Kidney (tissue), 14 donors: ENCODE results near the gene ADAMTSL3. TPM values are rescaled to one million over a fixed set of nuclear protein-coding genes. Genes with fewer than 3 reads are reported as not detected.
A peak's percentile ranks its signal among the peaks of the same experiment; 100 is the strongest.

Source experiments
- DNase-seq, 5 donors: peaks; one replicate each; pipeline ENCODE4 v3.0.0-alpha.2; 2013 to 2020
- FAIRE-seq: peaks from 2 replicates; lab custom pipeline; 2012; peaks lifted over from hg19 to GRCh38; lab: Jason Lieb, UNC
- H3K27ac ChIP-seq, 2 donors: one replicate each; pipeline ENCODE4 v1.7.0; 2013; ENCODE audit warnings: low read depth in 2 of 2, low read length in 2 of 2, inconsistent platforms in 1 of 2
- H3K27me3 ChIP-seq: one replicate; pipeline ENCODE4 v1.7.1; 2013; ENCODE audit warnings: low read length, inconsistent platforms; ENCODE audit not compliant: control insufficient read depth, insufficient read depth
- H3K36me3 ChIP-seq, 3 donors: one replicate each; pipeline versions ENCODE4 v1.7.0 to v1.7.1; 2013; ENCODE audit warnings: low read length in 3 of 3, control low read depth in 1 of 3, inconsistent platforms in 1 of 3; ENCODE audit not compliant: insufficient read depth in 3 of 3, control insufficient read depth in 2 of 3
- H3K4me1 ChIP-seq, 3 donors: one replicate each; pipeline versions ENCODE4 v1.7.0 to v1.7.1; 2013; ENCODE audit warnings: low read length in 3 of 3, inconsistent platforms in 1 of 3, low read depth in 1 of 3; ENCODE audit not compliant: control insufficient read depth in 2 of 3, insufficient read depth in 2 of 3
- H3K4me3 ChIP-seq, 3 donors: one replicate each; pipeline versions ENCODE4 v1.7.0 to v1.8.1; 2013; ENCODE audit warnings: low read length in 3 of 3, control low read depth in 1 of 3, inconsistent platforms in 1 of 3
- H3K9ac ChIP-seq, 3 donors: one replicate each; pipeline versions ENCODE4 v1.7.0 to v1.7.1; 2013; ENCODE audit warnings: low read length in 3 of 3, control low read depth in 1 of 3, inconsistent platforms in 1 of 3
- H3K9me3 ChIP-seq, 3 donors: one replicate each; pipeline versions ENCODE4 v1.7.0 to v1.7.1; 2013; ENCODE audit warnings: low read length in 3 of 3, control low read depth in 1 of 3, inconsistent platforms in 1 of 3; ENCODE audit not compliant: control insufficient read depth in 2 of 3, insufficient read depth in 1 of 3
- intact Hi-C: fragments of 100-400 bp; cut with DNase I; formaldehyde crosslinking; loops from one replicate; pipeline ENCODE4 v1.11.1; 2022
- polyA plus RNA-seq: library from polyadenylated mRNA; stranded (reverse); fragments of 350-450 nt; fragmentation: Illumina TruSeq; extraction: RNeasy Lipid Tissue Mini Kit (QIAGEN cat#74804); gene quantifications from one replicate; pipeline ENCODE4 v1.2.3, GENCODE V29; 2014; ENCODE audit warnings: low read depth, low replicate concordance; ENCODE audit not compliant: insufficient read depth
- total RNA-seq: library from RNA; stranded (reverse); fragmentation: NEBNext Ultra II Directional; extraction: Animal tissue kit (Norgen Biotek cat#: 25700); gene quantifications from one replicate; pipeline ENCODE4 v1.2.1, GENCODE V29; 2021
- TF ChIP-seq, protein P1 (sequence below): IDR thresholded peaks from 3 replicates; pipeline ENCODE4 v1.5.1; 2012; ENCODE audit warnings: mild to moderate bottlenecking, moderate library complexity, borderline replicate concordance; ENCODE audit not compliant: insufficient read depth; ENCODE audit errors: extremely low read depth
- donor health status: control.
- donor health status: control.
- donor health status: control.
- donor health status: control.
- donor health status: control.
- donor health status: DM: yes; HTN: yes; CAD: no.
- donor health status: Normal renal cell carcinoma (clear cell type).

Gene ADAMTSL3
- total and polyA plus RNA-seq, 2 donors from 2014 or later = 1.6 to 23.4 TPM

- H3K36me3 ChIP-seq = no peaks in the 10 kb centered on the region
- DNase-seq (no peak), FAIRE-seq (no peak)
- TF ChIP-seq, protein P1, sequence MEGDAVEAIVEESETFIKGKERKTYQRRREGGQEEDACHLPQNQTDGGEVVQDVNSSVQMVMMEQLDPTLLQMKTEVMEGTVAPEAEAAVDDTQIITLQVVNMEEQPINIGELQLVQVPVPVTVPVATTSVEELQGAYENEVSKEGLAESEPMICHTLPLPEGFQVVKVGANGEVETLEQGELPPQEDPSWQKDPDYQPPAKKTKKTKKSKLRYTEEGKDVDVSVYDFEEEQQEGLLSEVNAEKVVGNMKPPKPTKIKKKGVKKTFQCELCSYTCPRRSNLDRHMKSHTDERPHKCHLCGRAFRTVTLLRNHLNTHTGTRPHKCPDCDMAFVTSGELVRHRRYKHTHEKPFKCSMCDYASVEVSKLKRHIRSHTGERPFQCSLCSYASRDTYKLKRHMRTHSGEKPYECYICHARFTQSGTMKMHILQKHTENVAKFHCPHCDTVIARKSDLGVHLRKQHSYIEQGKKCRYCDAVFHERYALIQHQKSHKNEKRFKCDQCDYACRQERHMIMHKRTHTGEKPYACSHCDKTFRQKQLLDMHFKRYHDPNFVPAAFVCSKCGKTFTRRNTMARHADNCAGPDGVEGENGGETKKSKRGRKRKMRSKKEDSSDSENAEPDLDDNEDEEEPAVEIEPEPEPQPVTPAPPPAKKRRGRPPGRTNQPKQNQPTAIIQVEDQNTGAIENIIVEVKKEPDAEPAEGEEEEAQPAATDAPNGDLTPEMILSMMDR = no peak
- intact Hi-C loops = no loop called here
- no peak overlapping the region for H3K9ac ChIP-seq
- no peaks in the 10 kb centered on the region for H3K9me3 ChIP-seq
- H3K27ac ChIP-seq = no peak overlapping the region
- peaks cover 0 to 6% (median 0%) of the 10 kb centered on the region in 3 donors for H3K4me1 ChIP-seq
- no peak overlapping the region for H3K4me3 ChIP-seq
- peaks cover 3% of the 10 kb centered on the region for H3K27me3 ChIP-seq
Measured at GRCh38 chr15:83650831-83651230, 3.1 kb upstream of the ADAMTSL3 start.

- Histone ChIP-seq H3K27ac (no peak overlapping the region), H3K9me3 (no peaks in the 10 kb centered on the region), H3K27me3 (peaks cover 3% of the 10 kb centered on the region), H3K9ac (no peak overlapping the region), H3K4me3 (no peak overlapping the region), H3K36me3 (no peaks in the 10 kb centered on the region), H3K4me1 (peaks cover 0 to 6% (median 0%) of the 10 kb centered on the region in 3 donors)
- DNase-seq (no peak), FAIRE-seq (no peak)
- intact Hi-C loops = no loop called here
- TF ChIP-seq, protein P1 = no peak
Measured at GRCh38 chr15:83651541-83651940, 2.4 kb upstream of the ADAMTSL3 start.

- Histone ChIP-seq H3K4me3 (no peak overlapping the region), H3K27ac (no peak overlapping the region), H3K36me3 (no peaks in the 10 kb centered on the region), H3K9me3 (no peaks in the 10 kb centered on the region), H3K27me3 (peaks cover 3% of the 10 kb centered on the region), H3K4me1 (peaks cover 0 to 6% (median 0%) of the 10 kb centered on the region in 3 donors), H3K9ac (no peak overlapping the region)
- DNase-seq (no peak), FAIRE-seq (no peak)
- intact Hi-C loops = no loop called here
- TF ChIP-seq, protein P1 = no peak
Measured at GRCh38 chr15:83652626-83653204, 1.2 kb upstream of the ADAMTSL3 start.

- TF ChIP-seq, protein P1 = no peak
- intact Hi-C loops = no loop called here
- H3K4me1 ChIP-seq = peaks cover 0 to 6% (median 0%) of the 10 kb centered on the region in 3 donors
- H3K9me3 ChIP-seq = no peaks in the 10 kb centered on the region
- no peaks in the 10 kb centered on the region for H3K36me3 ChIP-seq
- DNase-seq = peak in 1 of 5 donors; percentile 43
- peaks cover 3% of the 10 kb centered on the region for H3K27me3 ChIP-seq
- H3K4me3 ChIP-seq = no peak overlapping the region
- FAIRE-seq = no peak
- no peak overlapping the region for H3K27ac ChIP-seq
- H3K9ac ChIP-seq = no peak overlapping the region
Measured at GRCh38 chr15:83653288-83653638, 660 bp upstream of the ADAMTSL3 start.
